Effector memory CD4-positive, alpha-beta T cell (primary cell): Measurements from ENCODE around the gene AMOTL1.
"Not testable (repeated sequence)": the region's sequence is repeated elsewhere in the genome, so short reads cannot be mapped to it uniquely, and the experiment has no call there.

ENCODE experiments used
- DNase-seq, 3 donors: peaks; one replicate each; pipeline ENCODE4 v3.0.0-alpha.2; 2020
- H3K27ac ChIP-seq: 2 replicates; pipeline ENCODE4 v1.7.0; 2013; ENCODE audit warnings: mild to moderate bottlenecking, low read length, moderate library complexity; ENCODE audit not compliant: insufficient read depth, poor library complexity, severe bottlenecking
- H3K27me3 ChIP-seq: replicated peaks from 2 replicates; pipeline ENCODE4 v1.7.0; 2013; ENCODE audit warnings: mild to moderate bottlenecking, low read length; ENCODE audit not compliant: insufficient read depth, control insufficient read depth, poor library complexity, severe bottlenecking
- H3K36me3 ChIP-seq: 2 replicates; pipeline ENCODE4 v1.7.0; 2013; ENCODE audit warnings: mild to moderate bottlenecking, low read length, moderate library complexity; ENCODE audit not compliant: control insufficient read depth, insufficient read depth
- H3K4me1 ChIP-seq: 2 replicates; pipeline ENCODE4 v1.7.0; 2013; ENCODE audit warnings: low read length, mild to moderate bottlenecking; ENCODE audit not compliant: control insufficient read depth, insufficient read depth, poor library complexity, severe bottlenecking
- H3K4me3 ChIP-seq: 2 replicates; pipeline ENCODE4 v1.7.0; 2013; ENCODE audit warnings: low read length, low read depth, mild to moderate bottlenecking; ENCODE audit not compliant: insufficient read depth, poor library complexity, severe bottlenecking
- H3K9me3 ChIP-seq: 2 replicates; pipeline ENCODE4 v1.7.0; 2013; ENCODE audit warnings: mild to moderate bottlenecking, low read length, moderate library complexity; ENCODE audit not compliant: control insufficient read depth

AMOTL1 gene

GRCh38 chr11:94800414-94800813 is 32.3 kb downstream of the AMOTL1 start:
- Histone ChIP-seq H3K27ac (no peak overlapping the region), H3K4me1 (no peaks in the 10 kb centered on the region), H3K27me3 (no peaks in the 10 kb centered on the region), H3K36me3 (no peaks in the 10 kb centered on the region), H3K9me3 (no peaks in the 10 kb centered on the region), H3K4me3 (no peak overlapping the region)
- no peak for DNase-seq

GRCh38 chr11:94801866-94802460 is 33.8 kb downstream of the AMOTL1 start:
- H3K36me3 ChIP-seq: no peaks in the 10 kb centered on the region
- H3K4me1 ChIP-seq: no peaks in the 10 kb centered on the region
- no peaks in the 10 kb centered on the region for H3K9me3 ChIP-seq
- no peaks in the 10 kb centered on the region for H3K27me3 ChIP-seq
- no peak overlapping the region for H3K4me3 ChIP-seq
- H3K27ac ChIP-seq: no peak overlapping the region
- no peak for DNase-seq

- Histone ChIP-seq H3K36me3 (no peaks in the 10 kb centered on the region), H3K9me3 (no peaks in the 10 kb centered on the region), H3K4me1 (no peaks in the 10 kb centered on the region), H3K27ac (no peak overlapping the region), H3K4me3 (no peak overlapping the region), H3K27me3 (no peaks in the 10 kb centered on the region)
- no peak for DNase-seq
These were observed 34.3 kb downstream of the AMOTL1 start for GRCh38 chr11:94802501-94802900.

- H3K36me3 ChIP-seq: no peaks in the 10 kb centered on the region
- no peak for DNase-seq
- H3K27me3 ChIP-seq: no peaks in the 10 kb centered on the region
- H3K27ac ChIP-seq: no peak overlapping the region
- no peak overlapping the region for H3K4me3 ChIP-seq
- no peaks in the 10 kb centered on the region for H3K4me1 ChIP-seq
- H3K9me3 ChIP-seq: no peaks in the 10 kb centered on the region
These were observed 35.3 kb downstream of the AMOTL1 start for GRCh38 chr11:94803491-94803890.

GRCh38 chr11:94804874-94805273 is 36.7 kb downstream of the AMOTL1 start:
- no peaks in the 10 kb centered on the region for H3K27me3 ChIP-seq
- no peak overlapping the region for H3K4me3 ChIP-seq
- no peaks in the 10 kb centered on the region for H3K4me1 ChIP-seq
- H3K36me3 ChIP-seq: no peaks in the 10 kb centered on the region
- H3K27ac ChIP-seq: no peak overlapping the region
- DNase-seq: no peak
- no peaks in the 10 kb centered on the region for H3K9me3 ChIP-seq

- no peaks in the 10 kb centered on the region for H3K27me3 ChIP-seq
These were observed 37.9 kb downstream of the AMOTL1 start for GRCh38 chr11:94806014-94806413.

GRCh38 chr11:94806419-94806818 is 38.3 kb downstream of the AMOTL1 start:
- no peak for DNase-seq
- H3K4me1 ChIP-seq: no peaks in the 10 kb centered on the region
- H3K27me3 ChIP-seq: no peaks in the 10 kb centered on the region
- H3K36me3 ChIP-seq: no peaks in the 10 kb centered on the region
- no peak overlapping the region for H3K27ac ChIP-seq
- H3K9me3 ChIP-seq: no peaks in the 10 kb centered on the region
- no peak overlapping the region for H3K4me3 ChIP-seq

More at GRCh38 chr11:94806014-94806413, 37.9 kb downstream of the AMOTL1 start:
- DNase-seq: no peak
- Histone ChIP-seq H3K4me3 (no peak overlapping the region), H3K27ac (no peak overlapping the region), H3K36me3 (no peaks in the 10 kb centered on the region), H3K9me3 (no peaks in the 10 kb centered on the region), H3K4me1 (no peaks in the 10 kb centered on the region)

GRCh38 chr11:94809251-94809650 is 41.1 kb downstream of the AMOTL1 start:
- Histone ChIP-seq H3K4me1 (no peaks in the 10 kb centered on the region), H3K27ac (no peak overlapping the region), H3K36me3 (no peaks in the 10 kb centered on the region), H3K4me3 (no peak overlapping the region), H3K27me3 (no peaks in the 10 kb centered on the region), H3K9me3 (no peaks in the 10 kb centered on the region)
- DNase-seq: no peak

- not testable (repeated sequence) for H3K27me3 ChIP-seq, DNase-seq, H3K9me3 ChIP-seq, H3K27ac ChIP-seq, H3K36me3 ChIP-seq, H3K4me3 ChIP-seq, H3K4me1 ChIP-seq
These were observed 44.9 kb downstream of the AMOTL1 start for GRCh38 chr11:94812724-94813720.

- H3K27ac ChIP-seq: no peak overlapping the region
These were observed 46.3 kb downstream of the AMOTL1 start for GRCh38 chr11:94814272-94814976.

More at GRCh38 chr11:94814272-94814976, 46.3 kb downstream of the AMOTL1 start:
- Histone ChIP-seq H3K36me3 (no peaks in the 10 kb centered on the region), H3K4me3 (no peak overlapping the region), H3K9me3 (no peaks in the 10 kb centered on the region), H3K4me1 (no peaks in the 10 kb centered on the region), H3K27me3 (no peaks in the 10 kb centered on the region)
- no peak for DNase-seq
